Measurements from ENCODE around the gene KAZN. TPM values are rescaled to one million over a fixed set of nuclear protein-coding genes. Genes with fewer than 3 reads are reported as not detected.
A peak's percentile ranks its signal among the peaks of the same experiment; 100 is the strongest.

Gene KAZN
- total RNA-seq (ENCODE audit: low replicate concordance) = 3.9 and 23.6 TPM in 2 replicates

DNA sequence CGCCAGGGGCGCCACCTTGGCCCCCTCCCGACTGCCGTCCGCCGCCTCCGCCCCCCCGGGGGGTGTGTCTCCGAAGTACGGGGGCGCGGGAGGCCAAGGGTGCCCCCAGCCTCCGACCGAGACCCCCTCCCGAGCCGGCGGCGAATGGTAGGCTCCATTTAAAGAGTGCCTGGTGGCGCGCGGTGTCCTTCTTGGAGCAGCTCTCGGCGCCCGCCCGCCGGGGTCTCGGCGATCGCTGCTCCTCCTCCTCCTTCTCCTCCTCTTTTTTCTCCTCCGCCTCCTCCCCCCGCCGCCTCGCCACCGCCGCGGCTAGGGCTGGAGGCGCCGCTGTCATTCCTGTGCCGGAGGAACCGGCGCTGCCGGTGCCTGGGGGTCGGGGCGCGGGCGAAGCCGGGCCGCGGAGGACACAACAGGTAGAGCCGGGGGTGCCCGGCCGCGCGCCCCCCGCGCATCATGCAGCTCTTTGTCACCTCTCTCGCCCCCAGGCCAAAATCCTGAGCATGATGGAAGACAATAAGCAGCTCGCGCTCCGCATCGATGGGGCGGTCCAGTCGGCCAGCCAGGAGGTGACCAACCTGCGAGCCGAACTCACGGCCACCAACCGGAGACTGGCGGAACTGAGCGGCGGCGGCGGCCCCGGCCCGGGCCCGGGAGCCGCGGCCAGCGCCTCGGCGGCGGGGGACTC lies at the start of gene KAZN:
Gene KAZN, plus strand, starts transcription at position 188 of the 685 bp plus-strand sequence.
- H3K4me3 ChIP-seq (ENCODE audit: low read depth, low read length) = peak within 1 kb of the TSS; percentile 57
- TF ChIP-seq, protein P1, sequence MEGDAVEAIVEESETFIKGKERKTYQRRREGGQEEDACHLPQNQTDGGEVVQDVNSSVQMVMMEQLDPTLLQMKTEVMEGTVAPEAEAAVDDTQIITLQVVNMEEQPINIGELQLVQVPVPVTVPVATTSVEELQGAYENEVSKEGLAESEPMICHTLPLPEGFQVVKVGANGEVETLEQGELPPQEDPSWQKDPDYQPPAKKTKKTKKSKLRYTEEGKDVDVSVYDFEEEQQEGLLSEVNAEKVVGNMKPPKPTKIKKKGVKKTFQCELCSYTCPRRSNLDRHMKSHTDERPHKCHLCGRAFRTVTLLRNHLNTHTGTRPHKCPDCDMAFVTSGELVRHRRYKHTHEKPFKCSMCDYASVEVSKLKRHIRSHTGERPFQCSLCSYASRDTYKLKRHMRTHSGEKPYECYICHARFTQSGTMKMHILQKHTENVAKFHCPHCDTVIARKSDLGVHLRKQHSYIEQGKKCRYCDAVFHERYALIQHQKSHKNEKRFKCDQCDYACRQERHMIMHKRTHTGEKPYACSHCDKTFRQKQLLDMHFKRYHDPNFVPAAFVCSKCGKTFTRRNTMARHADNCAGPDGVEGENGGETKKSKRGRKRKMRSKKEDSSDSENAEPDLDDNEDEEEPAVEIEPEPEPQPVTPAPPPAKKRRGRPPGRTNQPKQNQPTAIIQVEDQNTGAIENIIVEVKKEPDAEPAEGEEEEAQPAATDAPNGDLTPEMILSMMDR (IDR thresholded peaks at IDR 0.05; ENCODE audit: insufficient read depth, low read length) = no peak
- DNase-seq (ENCODE audit: low read depth) = no peak

- DNase-seq (ENCODE audit: low read depth) = no peak
- TF ChIP-seq, protein P1 (IDR thresholded peaks at IDR 0.05; ENCODE audit: insufficient read depth, low read length) = no peak
- no peak overlapping the region for H3K4me3 ChIP-seq (ENCODE audit: low read depth, low read length)
Measured at GRCh38 chr1:14549897-14550620, 48.4 kb upstream of the KAZN start.

DNA sequence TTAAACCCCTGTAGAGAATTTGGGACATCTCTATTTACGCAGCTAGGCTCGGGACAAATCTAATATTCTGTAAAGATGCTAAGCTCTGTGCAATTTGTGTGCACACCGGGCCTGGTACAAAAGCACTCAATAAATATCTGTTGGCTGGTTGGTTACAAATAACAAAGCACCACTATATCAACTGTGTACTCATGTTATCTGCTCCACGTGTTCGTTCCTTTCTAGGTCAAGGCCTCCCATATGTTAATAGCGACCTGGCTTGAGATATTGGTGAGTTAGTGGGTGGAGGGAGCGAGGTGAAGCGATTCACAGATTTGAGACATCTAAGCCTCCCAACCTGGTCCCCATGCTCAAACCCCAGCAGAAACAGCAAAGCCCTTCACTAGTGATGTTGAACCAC lies 47.1 kb upstream of the KAZN start:
- no peak overlapping the region for H3K4me3 ChIP-seq (ENCODE audit: low read depth, low read length)
- TF ChIP-seq, protein P1 (IDR thresholded peaks at IDR 0.05; ENCODE audit: insufficient read depth, low read length) = no peak
- DNase-seq (ENCODE audit: low read depth) = no peak

- no peak overlapping the region for H3K4me3 ChIP-seq (ENCODE audit: low read depth, low read length)
- TF ChIP-seq, protein P1 (IDR thresholded peaks at IDR 0.05; ENCODE audit: insufficient read depth, low read length) = no peak
- no peak for DNase-seq (ENCODE audit: low read depth)
Measured at GRCh38 chr1:14552246-14552965, 46.1 kb upstream of the KAZN start.

GRCh38 chr1:14553711-14554110 lies 44.8 kb upstream of the KAZN start:
- DNase-seq (ENCODE audit: low read depth) = no peak
- TF ChIP-seq, protein P1 (IDR thresholded peaks at IDR 0.05; ENCODE audit: insufficient read depth, low read length) = no peak
- H3K4me3 ChIP-seq (ENCODE audit: low read depth, low read length) = no peak overlapping the region

- TF ChIP-seq, protein P1 (IDR thresholded peaks at IDR 0.05; ENCODE audit: insufficient read depth, low read length) = no peak
- no peak for DNase-seq (ENCODE audit: low read depth)
- no peak overlapping the region for H3K4me3 ChIP-seq (ENCODE audit: low read depth, low read length)
Measured at GRCh38 chr1:14555091-14555490, 43.4 kb upstream of the KAZN start.

All from fibroblast of the aortic adventitia (primary cell).